ENCODE data around the gene TMCO6. TPM values are rescaled to one million over a fixed set of nuclear protein-coding genes. Genes with fewer than 3 reads are reported as not detected.
A peak's percentile ranks its signal among the peaks of the same experiment; 100 is the strongest.

TMCO6 gene
- polyA plus RNA-seq, 3 donors = 16.5 to 25.0 (median 22.1) TPM

DNA sequence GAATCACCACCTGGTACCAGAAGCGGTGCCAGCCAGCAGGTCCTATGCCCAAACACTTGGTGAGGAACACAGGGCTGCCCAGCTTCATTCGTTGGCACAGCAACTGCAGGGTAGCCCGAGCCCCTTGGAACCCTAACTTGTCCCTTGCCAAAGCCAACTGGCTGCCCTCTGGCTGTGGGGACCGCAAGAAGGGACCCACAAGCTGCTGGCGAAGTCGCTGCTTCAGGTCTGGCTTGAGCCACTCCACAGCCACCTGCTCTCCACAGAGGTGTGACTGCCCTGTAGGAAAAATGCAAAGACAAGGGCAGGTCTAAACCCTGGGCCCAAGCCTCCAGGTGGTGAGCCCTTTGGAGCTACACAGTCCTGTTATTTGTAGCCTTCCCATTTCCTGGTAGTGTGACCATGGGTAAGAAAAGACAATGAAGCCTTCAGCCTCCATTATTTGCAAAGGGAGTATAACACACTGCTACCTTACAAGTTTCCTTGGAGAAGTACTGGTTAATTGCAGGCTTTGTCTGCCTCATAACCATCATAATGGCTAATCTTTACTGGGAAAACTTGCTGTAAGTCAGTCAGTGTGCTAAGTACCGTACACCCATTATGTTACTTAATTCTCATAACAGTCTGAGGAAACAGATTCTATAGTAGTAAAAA, 32.3 kb downstream of the TMCO6 start:
- no peak for DNase-seq

DNA sequence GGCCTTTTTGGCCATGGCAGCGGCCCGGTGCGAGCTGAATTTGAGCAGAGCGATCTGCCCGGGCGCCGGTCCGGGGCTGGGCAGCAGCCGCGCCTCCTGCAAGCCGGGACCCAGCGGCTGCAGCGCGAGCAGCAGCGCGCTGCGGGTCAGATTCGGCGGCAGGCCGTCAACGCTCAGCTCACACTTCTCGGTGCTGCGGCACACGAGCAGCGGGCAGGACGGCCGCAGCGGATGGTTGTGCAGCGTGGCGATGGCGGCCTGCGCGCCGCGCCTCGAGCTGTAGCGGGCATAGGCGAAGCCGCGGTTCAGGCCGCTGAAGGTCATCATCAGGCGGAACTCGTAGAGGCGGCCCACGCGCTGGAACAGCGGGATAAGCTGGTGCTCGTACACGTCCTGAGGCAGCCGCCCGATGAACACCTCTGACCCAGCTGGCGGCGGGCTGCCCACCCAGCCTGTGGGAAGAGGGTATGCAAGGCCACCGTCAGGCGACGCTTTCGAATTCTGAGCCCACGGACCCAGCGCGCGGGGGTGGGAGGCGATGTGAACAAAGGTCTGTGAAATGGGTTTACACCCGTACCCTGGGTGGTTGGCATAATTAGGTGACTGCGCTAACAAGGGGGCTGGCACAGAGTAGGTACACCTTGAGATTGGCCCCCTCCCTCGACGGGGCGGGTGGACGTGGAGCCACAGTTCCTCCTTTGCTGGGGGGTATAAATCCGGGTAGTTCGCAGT, 33.4 kb downstream of the TMCO6 start:
- DNase-seq = no peak

DNA sequence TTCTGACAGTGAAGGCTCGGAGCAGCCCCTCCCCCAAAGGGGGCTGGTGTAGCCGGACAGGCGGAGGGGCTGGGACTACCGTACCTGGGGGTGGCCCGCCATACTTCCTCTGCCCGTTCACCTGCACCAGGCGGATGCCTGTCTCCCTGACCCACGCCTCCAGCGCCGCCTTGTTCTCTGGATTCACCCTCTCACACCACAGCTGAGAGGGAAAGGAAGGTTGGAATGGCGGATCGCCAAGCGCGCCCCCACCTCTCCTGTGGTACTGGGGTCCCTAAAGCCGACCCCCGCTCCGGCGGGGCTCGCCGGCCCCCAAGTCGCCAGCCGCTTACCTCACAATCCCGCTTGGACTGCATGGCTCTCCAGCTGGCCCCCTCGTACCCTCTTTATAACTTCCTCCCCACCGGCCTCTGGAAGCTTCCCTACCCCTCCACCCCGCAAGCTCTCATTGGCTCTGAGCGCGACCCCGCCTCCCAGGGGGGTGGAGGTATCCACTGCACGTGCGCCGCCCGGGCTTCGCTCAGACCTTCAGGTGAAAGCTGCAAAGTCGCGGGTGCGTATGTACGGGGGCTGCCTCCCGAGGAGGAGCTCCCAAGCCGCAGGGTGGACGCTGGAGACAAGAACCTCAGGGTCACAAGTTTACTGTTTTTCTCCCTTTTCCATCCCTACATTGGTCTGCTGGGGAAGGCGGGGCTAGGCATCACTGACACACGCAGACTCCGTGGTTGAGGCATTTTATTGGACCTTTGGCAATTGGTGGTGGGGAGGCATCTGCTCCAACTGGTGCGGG, 34.1 kb downstream of the TMCO6 start, which contains the start of gene DND1:
DND1 (minus strand) TSS at position 390 of the 790 bp plus-strand sequence; CDS start at position 356, 34 bp downstream.
- no peak for DNase-seq

DNA sequence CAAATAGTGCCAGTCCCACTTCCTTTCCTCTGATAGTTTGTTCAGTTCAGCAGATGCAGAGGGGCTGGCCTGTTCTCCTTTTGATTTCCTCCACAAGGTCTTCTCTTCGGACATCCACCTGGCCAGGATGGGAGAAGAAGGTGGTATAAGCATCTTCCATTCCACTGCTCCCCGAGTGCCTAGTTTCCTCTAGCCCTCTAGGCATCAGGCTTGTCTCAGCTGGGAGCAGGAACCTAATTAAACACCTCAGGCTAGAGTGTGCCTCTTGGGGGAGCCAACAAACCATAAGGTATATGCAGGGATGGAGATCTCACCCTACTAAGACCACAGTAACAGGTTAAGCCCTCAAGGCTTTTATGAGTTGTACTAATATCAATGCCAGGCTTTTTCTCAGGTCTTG, 35.0 kb downstream of the TMCO6 start:
- no peak for DNase-seq

DNA sequence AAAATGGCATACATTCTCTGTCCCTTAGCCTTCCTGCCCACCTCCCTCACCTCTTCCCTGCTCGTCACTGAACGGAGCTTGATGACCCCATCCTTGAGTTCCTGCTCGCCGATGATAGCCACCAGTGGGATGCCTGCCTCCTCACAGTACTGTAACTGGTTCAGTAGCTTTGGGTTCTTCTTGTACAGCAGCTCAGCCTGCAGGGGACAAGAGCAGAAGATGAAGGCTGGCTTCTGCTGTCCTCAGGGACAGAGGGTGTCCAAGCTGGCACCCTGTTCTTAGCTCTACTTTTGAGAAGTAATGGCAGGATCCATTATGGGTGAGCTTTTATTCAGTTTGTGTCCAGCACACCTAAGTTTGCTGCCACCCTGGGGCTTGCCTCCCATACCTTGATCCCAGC, 35.4 kb downstream of the TMCO6 start:
- DNase-seq = no peak

DNA sequence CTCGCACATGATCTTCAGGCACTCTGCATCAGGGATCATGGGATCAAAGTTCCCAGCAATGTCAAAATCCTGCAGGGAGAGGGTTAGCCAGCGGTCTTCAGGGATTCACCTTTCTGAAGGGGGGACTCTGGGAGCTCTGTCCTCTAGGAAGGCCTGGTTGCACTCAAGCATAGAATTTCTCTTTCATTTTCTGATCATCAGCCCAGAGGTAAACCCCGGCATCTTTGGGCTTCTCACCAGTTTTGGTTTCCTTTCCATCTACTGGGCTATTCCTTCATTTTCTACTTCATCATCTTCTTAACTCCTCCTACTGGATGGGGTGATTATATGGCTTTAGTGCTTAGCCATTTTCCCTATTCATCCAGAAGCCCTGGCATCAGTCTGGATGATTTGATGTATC, 38.7 kb downstream of the TMCO6 start:
- no peak for DNase-seq

DNA sequence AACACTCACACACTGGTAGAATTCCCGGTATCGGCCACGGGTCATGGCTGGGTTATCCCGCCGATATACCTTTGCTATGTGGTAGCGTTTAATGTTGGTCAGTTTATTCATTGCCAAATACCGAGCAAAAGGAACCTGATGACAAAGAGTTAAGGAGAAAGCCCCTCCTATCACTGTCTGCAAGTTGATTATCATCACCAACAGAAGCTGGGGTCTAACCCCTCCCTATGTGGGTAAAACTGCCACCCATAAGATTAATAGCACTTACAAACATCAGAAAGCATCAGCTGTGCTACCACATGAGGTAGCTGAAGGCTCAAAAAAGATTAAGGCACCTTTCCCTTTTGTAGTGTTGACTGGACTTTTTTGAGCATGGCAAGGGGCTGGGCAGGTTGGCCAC, 39.7 kb downstream of the TMCO6 start:
- DNase-seq = no peak

DNA sequence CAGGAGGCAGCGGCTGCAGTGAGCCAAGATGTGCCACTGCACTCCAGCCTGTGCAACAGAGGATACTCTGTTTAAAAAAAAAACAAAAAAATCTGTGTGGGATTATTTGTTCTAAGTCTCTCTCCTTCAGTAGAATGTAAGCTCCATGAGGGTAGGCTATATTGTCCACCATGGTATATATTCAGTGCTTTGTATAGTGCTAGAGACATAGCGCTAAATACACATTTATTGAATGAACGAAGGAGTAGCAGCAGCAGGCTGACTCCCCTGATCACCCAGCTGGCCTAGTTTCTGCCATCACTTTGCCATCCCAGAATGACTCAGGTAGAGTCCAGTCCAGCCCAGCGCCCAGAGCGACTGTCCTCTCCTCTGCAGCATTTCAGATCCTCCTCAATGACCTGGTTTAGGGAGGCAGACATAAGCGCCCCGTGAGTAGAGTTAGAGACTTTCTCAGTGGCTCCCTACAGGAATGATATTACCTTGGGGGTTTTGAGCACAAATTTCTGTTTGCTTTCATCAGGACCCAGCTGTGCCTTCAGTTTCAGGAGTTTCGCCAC, 51.2 kb downstream of the TMCO6 start:
- DNase-seq = no peak

DNA sequence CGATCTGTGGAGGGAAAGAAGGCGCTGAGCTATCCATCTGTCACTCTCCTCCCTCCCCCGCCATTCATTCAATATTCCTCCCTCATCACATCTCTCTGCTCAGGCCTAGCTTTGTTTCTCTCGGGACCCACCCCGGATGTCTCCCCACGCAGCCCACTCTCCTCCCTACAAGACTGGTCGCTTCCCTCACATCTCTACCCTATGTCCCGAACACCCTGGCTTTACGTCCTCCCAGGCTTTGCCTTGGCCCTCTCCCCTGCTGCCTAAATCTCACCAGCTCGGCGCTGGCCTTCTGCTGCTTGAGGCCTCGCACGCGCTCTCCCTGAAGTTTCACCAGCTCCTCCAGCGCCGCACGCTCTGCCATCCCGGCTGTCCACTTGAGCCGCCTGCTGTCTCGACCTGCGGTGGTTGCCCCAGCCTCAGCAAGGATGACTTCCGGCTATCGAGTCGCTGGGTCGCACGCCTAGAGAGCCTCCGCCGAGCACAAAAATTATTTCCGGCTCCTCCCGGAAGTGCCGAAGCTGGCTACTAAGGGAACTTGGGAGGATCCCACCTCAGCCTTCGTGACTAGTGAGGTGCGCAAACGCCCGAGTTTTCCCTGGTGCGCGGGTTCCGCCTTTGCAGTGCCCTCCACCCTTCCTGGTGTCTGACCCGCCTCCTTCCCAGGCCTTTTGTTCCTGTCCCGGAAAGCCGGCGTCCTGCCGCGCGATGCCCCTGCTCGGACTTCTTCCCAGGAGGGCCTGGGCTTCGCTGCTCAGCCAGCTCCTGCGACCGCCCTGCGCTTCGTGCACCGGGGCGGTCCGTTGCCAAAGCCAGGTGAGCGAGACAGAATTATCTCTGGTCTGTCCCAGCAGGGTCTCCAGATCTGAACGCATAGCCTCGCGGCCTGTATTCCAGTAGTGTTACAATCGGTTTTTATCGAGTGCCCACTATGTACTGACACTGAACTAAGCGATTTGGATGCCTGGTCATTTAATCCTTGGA, 52.0 kb downstream of the TMCO6 start, which contains the start of the genes HARS1 and HARS2:
HARS1 (minus strand) TSS at position 430 of the 984 bp plus-strand sequence; CDS start at position 364, 66 bp downstream.
HARS2 (plus strand) TSS at position 515 of the 984 bp plus-strand sequence; CDS start at position 709, 194 bp downstream.
- DNase-seq = peak; percentile 92

DNA sequence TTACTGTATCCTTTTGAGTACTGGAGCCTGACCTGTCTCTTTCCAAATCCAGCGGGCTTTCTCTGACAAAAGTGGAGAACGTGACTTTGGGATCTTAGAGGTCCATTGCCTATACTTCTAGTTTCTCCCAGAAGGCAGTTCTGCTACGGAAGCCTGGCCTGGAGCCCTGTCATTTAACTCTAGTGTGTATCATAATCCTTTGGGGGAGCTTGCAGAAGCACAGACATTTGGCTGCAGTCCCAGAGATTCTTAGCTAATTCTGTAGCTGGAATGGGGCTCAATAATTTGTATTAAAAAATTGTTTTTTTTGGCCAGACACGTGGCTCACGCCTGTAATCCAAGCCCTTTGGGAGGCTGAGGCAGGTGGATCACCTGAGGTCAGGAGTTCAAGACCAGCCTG, 55.0 kb downstream of the TMCO6 start:
- no peak for DNase-seq

Other genes starting within 250 kb of the TMCO6 start
- gene ANKHD1, start 237.6 kb upstream of the TMCO6 start, polyA plus RNA-seq (ENCODE audit: insufficient read length in 3 of 3) = 100 to 1,000 TPM in 2 of 3 donors, 10 to 100 TPM in 1; 96.7 to 152 (median 126) TPM
- gene EIF4EBP3, start 91.8 kb upstream of the TMCO6 start, polyA plus RNA-seq (ENCODE audit: insufficient read length in 3 of 3) = 10 to 100 TPM; 10.6 to 15.0 (median 11.9) TPM
- gene SRA1, start 82.0 kb upstream of the TMCO6 start, polyA plus RNA-seq (ENCODE audit: insufficient read length in 3 of 3) = 10 to 100 TPM; 26.8 to 31.7 (median 27.0) TPM
- gene APBB3, start 74.9 kb upstream of the TMCO6 start, polyA plus RNA-seq (ENCODE audit: insufficient read length in 3 of 3) = 10 to 100 TPM; 31.8 to 65.7 (median 61.0) TPM
- 10 to 100 TPM; 77.1 to 87.2 (median 85.2) TPM for gene SLC35A4, start 74.6 kb upstream of the TMCO6 start, polyA plus RNA-seq (ENCODE audit: insufficient read length in 3 of 3)
- 10 to 100 TPM in 2 of 3 donors, 1 to 10 TPM in 1; 8.4 to 10.6 (median 10.3) TPM for gene CD14, start 6.3 kb upstream of the TMCO6 start, polyA plus RNA-seq (ENCODE audit: insufficient read length in 3 of 3)
- 10 to 100 TPM; 83.0 to 99.7 (median 99.4) TPM for gene NDUFA2, start 8.2 kb downstream of the TMCO6 start, polyA plus RNA-seq (ENCODE audit: insufficient read length in 3 of 3)
- gene IK, start 8.4 kb downstream of the TMCO6 start, polyA plus RNA-seq (ENCODE audit: insufficient read length in 3 of 3) = 100 to 1,000 TPM; 147 to 180 (median 177) TPM
- 10 to 100 TPM; 14.4 to 19.2 (median 18.6) TPM for gene WDR55, start 25.5 kb downstream of the TMCO6 start, polyA plus RNA-seq (ENCODE audit: insufficient read length in 3 of 3)
- gene DND1, start 34.1 kb downstream of the TMCO6 start, polyA plus RNA-seq (ENCODE audit: insufficient read length in 3 of 3) = under 1 TPM in 2 of 3 donors, not detected in 1; 0.44 to 0.58 TPM
- gene HARS1, start 51.9 kb downstream of the TMCO6 start, polyA plus RNA-seq (ENCODE audit: insufficient read length in 3 of 3) = 10 to 100 TPM; 67.5 to 81.8 (median 75.1) TPM
- gene HARS2, start 52.0 kb downstream of the TMCO6 start, polyA plus RNA-seq (ENCODE audit: insufficient read length in 3 of 3) = 10 to 100 TPM; 43.1 to 62.8 (median 55.1) TPM
- 100 to 1,000 TPM in 2 of 3 donors, 10 to 100 TPM in 1; 97.1 to 131 (median 127) TPM for gene ZMAT2, start 61.0 kb downstream of the TMCO6 start, polyA plus RNA-seq (ENCODE audit: insufficient read length in 3 of 3)
- under 1 TPM in 1 of 3 donors, not detected in 2; 0.15 TPM for gene PCDHA1, start 146.7 kb downstream of the TMCO6 start, polyA plus RNA-seq (ENCODE audit: insufficient read length in 3 of 3)
- gene PCDHA2, start 155.4 kb downstream of the TMCO6 start, polyA plus RNA-seq (ENCODE audit: insufficient read length in 3 of 3) = under 1 TPM; 0.18 to 0.32 (median 0.20) TPM
- gene PCDHA3, start 161.6 kb downstream of the TMCO6 start, polyA plus RNA-seq (ENCODE audit: insufficient read length in 3 of 3) = under 1 TPM; 0.33 to 0.40 (median 0.38) TPM
- gene PCDHA4, start 167.6 kb downstream of the TMCO6 start, polyA plus RNA-seq (ENCODE audit: insufficient read length in 3 of 3) = 1 to 10 TPM in 1 of 3 donors, under 1 TPM in 2; 0.73 to 1.2 (median 0.81) TPM
- gene PCDHA5, start 182.2 kb downstream of the TMCO6 start, polyA plus RNA-seq (ENCODE audit: insufficient read length in 3 of 3) = under 1 TPM; 0.09 to 0.18 (median 0.14) TPM
- gene PCDHA6, start 188.5 kb downstream of the TMCO6 start, polyA plus RNA-seq (ENCODE audit: insufficient read length in 3 of 3) = under 1 TPM; 0.25 to 0.37 (median 0.32) TPM
- under 1 TPM; 0.19 to 0.47 (median 0.34) TPM for gene PCDHA7, start 194.8 kb downstream of the TMCO6 start, polyA plus RNA-seq (ENCODE audit: insufficient read length in 3 of 3)
- gene PCDHA8, start 201.7 kb downstream of the TMCO6 start, polyA plus RNA-seq (ENCODE audit: insufficient read length in 3 of 3) = under 1 TPM in 1 of 3 donors, not detected in 2; 0.10 TPM
- gene PCDHA9, start 208.9 kb downstream of the TMCO6 start, polyA plus RNA-seq (ENCODE audit: insufficient read length in 3 of 3) = under 1 TPM; 0.03 to 0.08 (median 0.06) TPM
- under 1 TPM; 0.33 to 0.59 (median 0.39) TPM for gene PCDHA10, start 216.4 kb downstream of the TMCO6 start, polyA plus RNA-seq (ENCODE audit: insufficient read length in 3 of 3)
- gene PCDHA11, start 229.5 kb downstream of the TMCO6 start, polyA plus RNA-seq (ENCODE audit: insufficient read length in 3 of 3) = under 1 TPM; 0.05 to 0.24 (median 0.18) TPM
- under 1 TPM in 2 of 3 donors, not detected in 1; 0.07 to 0.14 TPM for gene PCDHA12, start 235.9 kb downstream of the TMCO6 start, polyA plus RNA-seq (ENCODE audit: insufficient read length in 3 of 3)
- under 1 TPM in 1 of 3 donors, not detected in 2; 0.07 TPM for gene PCDHA13, start 242.7 kb downstream of the TMCO6 start, polyA plus RNA-seq (ENCODE audit: insufficient read length in 3 of 3)